GM12865 (cell line): ENCODE measurements around the gene TMC3.

Experiments used
- DNase-seq: peaks from one replicate; pipeline ENCODE4 v3.0.0; 2010; ENCODE audit warnings: low read depth
- H3K4me3 ChIP-seq: 2 replicates; pipeline ENCODE4 v1.5.1; 2011; ENCODE audit warnings: mild to moderate bottlenecking, low read depth, low read length, control low read depth
- TF ChIP-seq, protein P1 (sequence below): IDR thresholded peaks from 2 replicates; pipeline ENCODE4 v1.5.1; 2011; ENCODE audit warnings: low read length, control low read depth, low read depth, inconsistent platforms; ENCODE audit not compliant: insufficient read depth; ENCODE audit errors: missing control alignments

The TMC3 gene

DNA sequence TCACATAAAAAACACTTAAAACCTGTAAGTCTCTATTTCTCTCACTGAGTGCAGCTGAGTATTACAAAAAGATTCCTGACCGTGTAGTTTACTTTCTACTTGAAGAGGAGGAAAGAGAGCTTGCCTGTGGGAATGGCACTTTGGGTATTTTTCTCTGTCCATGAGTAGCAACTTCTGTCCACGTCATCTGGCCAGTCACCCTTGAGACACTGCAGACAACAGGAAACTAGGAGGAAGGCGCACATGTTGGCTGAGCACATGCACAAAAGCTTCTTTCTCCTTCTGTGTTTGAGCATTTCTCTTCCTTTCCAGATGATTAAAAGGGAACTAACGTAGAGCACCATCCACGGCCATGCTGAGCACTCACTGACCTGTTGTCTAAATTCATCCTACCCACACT lies 69.8 kb downstream of the TMC3 start:
- TF ChIP-seq, protein P1, sequence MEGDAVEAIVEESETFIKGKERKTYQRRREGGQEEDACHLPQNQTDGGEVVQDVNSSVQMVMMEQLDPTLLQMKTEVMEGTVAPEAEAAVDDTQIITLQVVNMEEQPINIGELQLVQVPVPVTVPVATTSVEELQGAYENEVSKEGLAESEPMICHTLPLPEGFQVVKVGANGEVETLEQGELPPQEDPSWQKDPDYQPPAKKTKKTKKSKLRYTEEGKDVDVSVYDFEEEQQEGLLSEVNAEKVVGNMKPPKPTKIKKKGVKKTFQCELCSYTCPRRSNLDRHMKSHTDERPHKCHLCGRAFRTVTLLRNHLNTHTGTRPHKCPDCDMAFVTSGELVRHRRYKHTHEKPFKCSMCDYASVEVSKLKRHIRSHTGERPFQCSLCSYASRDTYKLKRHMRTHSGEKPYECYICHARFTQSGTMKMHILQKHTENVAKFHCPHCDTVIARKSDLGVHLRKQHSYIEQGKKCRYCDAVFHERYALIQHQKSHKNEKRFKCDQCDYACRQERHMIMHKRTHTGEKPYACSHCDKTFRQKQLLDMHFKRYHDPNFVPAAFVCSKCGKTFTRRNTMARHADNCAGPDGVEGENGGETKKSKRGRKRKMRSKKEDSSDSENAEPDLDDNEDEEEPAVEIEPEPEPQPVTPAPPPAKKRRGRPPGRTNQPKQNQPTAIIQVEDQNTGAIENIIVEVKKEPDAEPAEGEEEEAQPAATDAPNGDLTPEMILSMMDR = no peak
- DNase-seq = peak; percentile 46
- H3K4me3 ChIP-seq = no peak overlapping the region

DNA sequence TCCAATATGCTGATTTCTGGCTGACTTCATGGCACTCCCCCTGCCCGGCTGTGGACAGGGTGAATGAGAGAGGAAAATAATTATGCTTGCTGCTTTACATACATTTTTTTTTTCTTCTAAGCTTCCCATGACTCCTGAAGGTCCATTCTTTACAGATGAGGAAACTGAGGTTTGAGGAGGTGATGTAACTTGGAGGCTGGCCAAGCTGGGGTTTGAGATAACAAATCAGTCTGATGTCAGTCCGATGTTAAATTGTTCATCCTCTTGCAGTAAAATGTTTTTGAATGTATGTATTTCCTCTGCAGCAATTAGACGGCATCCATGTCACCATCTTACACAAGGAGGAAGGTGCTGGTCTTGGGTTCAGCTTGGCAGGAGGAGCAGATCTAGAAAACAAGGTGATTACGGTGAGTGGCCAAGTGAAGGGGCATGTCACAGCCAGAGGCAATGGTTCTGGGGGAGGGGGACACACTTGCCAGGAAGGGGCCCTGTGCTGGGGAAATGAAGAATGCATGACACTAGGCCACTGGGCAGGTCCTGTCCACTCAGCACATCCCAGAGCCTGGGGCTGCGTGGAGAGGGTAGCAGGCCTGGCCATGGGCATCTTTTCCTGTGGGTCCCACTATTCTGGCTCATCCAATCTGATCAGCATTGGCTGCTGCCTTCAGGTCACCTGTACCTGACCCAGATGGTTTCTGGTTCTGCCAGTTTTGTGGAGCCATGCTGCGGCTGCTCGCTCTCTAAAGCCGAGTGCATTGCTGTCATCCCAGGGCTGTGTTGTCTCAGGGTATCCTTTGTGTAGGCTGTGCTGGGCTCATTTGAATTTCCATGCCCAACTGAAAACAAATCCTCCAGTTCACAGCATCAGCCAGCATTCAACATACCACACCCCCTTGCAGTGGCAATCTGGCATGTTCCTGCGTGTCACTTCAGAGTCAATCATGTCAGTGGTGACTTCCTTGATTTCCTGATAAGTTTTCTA lies 70.5 kb downstream of the TMC3 start:
- TF ChIP-seq, protein P1 = no peak
- DNase-seq = no peak
- H3K4me3 ChIP-seq = peak overlapping the region; percentile 49; the same call in 1 of the 2 replicates

DNA sequence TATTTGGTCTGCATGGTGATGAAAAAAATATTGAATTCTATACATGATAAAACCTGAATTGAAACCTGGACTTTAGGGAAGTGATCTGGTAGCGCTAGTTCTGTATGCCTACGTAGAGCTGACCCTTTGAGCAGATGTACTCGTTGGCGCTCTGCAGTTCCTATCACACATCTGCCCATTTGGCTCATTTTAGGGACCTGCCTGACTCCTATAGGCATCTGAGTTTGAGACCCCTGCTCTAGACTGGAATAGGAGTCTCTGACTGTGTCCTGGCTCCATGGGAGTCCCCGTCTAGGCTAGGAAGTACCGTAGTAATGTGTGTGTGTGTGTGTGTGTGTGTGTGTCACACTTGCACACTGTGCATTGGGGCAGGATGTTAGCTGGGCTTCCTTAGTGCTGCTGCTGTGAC lies 71.3 kb downstream of the TMC3 start:
- peak overlapping the region; percentile 49 for H3K4me3 ChIP-seq
- TF ChIP-seq, protein P1 = no peak
- DNase-seq = peak; percentile 26

DNA sequence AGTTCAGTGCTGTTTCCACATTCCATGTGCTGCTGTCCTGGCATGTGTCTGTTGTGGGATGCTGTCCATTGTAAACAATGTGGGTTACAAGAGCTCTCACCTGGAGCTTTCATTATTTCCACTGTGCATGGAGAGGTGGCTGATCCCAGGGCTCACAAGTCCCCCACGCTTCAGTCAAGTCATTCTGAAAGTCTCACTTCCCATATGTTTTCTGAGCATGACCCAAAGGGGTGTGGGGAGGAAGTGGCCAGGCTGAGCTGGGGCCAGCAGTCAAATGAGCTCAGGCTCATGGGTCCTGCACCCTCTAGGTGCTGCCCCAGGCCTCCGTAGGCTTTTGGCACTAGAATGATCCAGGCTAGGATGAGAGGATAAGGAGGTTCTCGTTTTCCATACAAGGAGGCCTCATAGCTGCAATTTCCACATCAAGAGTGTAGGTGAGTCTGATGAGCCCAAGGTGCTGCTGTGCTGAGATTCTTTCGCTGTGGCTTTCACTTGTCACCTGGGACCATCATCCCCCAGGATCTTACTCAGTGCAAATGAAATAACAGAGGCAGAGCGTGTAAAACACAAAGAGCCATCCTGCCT lies 72.1 kb downstream of the TMC3 start:
- DNase-seq = peak; percentile 88
- peak overlapping the region; percentile 49 for H3K4me3 ChIP-seq
- TF ChIP-seq, protein P1 = no peak

DNA sequence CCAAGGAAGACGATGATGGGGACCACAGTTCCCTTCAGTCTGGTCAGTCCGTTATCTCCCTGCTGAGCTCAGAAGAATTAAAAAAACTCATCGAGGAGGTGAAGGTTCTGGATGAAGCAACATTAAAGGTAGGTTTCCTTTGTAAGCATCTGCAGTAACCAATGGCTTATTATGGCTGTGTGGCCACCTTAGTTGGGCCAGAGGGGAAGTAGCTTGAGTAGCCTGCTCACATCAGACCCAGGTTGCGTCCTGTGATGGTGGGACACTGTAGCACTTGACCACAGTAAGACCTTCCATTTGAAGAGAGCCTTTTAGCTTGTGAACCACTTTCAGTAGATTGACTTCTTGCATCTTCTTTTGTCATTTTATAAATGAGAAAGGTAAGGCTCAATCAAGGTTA lies 72.6 kb downstream of the TMC3 start:
- DNase-seq = peak; percentile 64
- H3K4me3 ChIP-seq = peak overlapping the region; percentile 49
- TF ChIP-seq, protein P1 = no peak

DNA sequence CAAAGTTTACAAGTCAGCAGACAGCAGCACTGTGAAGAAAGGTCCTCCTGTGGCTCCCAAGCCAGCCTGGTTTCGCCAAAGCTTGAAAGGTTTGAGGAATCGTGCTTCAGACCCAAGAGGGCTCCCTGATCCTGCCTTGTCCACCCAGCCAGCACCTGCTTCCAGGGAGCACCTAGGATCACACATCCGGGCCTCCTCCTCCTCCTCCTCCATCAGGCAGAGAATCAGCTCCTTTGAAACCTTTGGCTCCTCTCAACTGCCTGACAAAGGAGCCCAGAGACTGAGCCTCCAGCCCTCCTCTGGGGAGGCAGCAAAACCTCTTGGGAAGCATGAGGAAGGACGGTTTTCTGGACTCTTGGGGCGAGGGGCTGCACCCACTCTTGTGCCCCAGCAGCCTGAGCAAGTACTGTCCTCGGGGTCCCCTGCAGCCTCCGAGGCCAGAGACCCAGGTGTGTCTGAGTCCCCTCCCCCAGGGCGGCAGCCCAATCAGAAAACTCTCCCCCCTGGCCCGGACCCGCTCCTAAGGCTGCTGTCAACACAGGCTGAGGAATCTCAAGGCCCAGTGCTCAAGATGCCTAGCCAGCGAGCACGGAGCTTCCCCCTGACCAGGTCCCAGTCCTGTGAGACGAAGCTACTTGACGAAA lies 74.3 kb downstream of the TMC3 start:
- TF ChIP-seq, protein P1 = no peak
- H3K4me3 ChIP-seq = peak overlapping the region; percentile 37
- DNase-seq = no peak
